Measurements from ENCODE around the gene ASTL.
"Not testable (repeated sequence)": the region's sequence is repeated elsewhere in the genome, so short reads cannot be mapped to it uniquely, and the experiment has no call there.

The ASTL gene

GRCh38 chr2:96087130-96087529 is 51.2 kb downstream of the ASTL start:
- in situ Hi-C loops (cut with MboI; ENCODE audit: low sequenced_read_pairs), result no loop called here

GRCh38 chr2:96085541-96086355 is 52.6 kb downstream of the ASTL start:
- in situ Hi-C loops (cut with MboI; ENCODE audit: low sequenced_read_pairs), result no loop called here

- in situ Hi-C loops (cut with MboI; ENCODE audit: low sequenced_read_pairs), result not testable (repeated sequence)
Observed at GRCh38 chr2:96084858-96085518, 53.3 kb downstream of the ASTL start.

GRCh38 chr2:96083989-96084857 is 54.1 kb downstream of the ASTL start:
- in situ Hi-C loops (cut with MboI; ENCODE audit: low sequenced_read_pairs), result no loop called here

GRCh38 chr2:96083064-96083939 is 55.0 kb downstream of the ASTL start:
- in situ Hi-C loops (cut with MboI; ENCODE audit: low sequenced_read_pairs), result no loop called here

- in situ Hi-C loops (cut with MboI; ENCODE audit: low sequenced_read_pairs), result no loop called here
Observed at GRCh38 chr2:96082211-96083063, 55.9 kb downstream of the ASTL start.

GRCh38 chr2:96081042-96081441 is 57.3 kb downstream of the ASTL start:
- in situ Hi-C loops (cut with MboI; ENCODE audit: low sequenced_read_pairs), result no loop called here

GRCh38 chr2:96075199-96075771 is 63.0 kb downstream of the ASTL start:
- in situ Hi-C loops (cut with MboI; ENCODE audit: low sequenced_read_pairs), result no loop called here

GRCh38 chr2:96074156-96074555 is 64.1 kb downstream of the ASTL start:
- in situ Hi-C loops (cut with MboI; ENCODE audit: low sequenced_read_pairs), result loop anchor here (25.0 kb wide), 1 partner anchor 1588 kb away; the partner anchor contains the start of genes ACTR1B and C2orf92

- in situ Hi-C loops (cut with MboI; ENCODE audit: low sequenced_read_pairs), result loop anchor here (25.0 kb wide), 1 partner anchor 1589 kb away; the partner anchor contains the start of genes ACTR1B and C2orf92
Observed at GRCh38 chr2:96073170-96073775, 65.0 kb downstream of the ASTL start.

Measured in HL-60/S4 (cell line).